H1 (cell line): ENCODE data around the gene HLA-DRB1.

Source experiments
- CTCF ChIP-seq, 3 experiments: IDR thresholded peaks; 1 replicate in 2 of 3; 2 replicates in 1 of 3; pipeline versions ENCODE4 v1.5.1 to v1.6.1; 2011; ENCODE audit warnings: low read length in 3 of 3, mild to moderate bottlenecking in 3 of 3, inconsistent platforms in 2 of 3, low read depth in 1 of 3, moderate library complexity in 1 of 3; ENCODE audit not compliant: insufficient read depth in 1 of 3; ENCODE audit errors: control extremely low read depth in 1 of 3
- EP300 ChIP-seq, 2 experiments: IDR thresholded peaks; 1 replicate in 1 of 2; 2 replicates in 1 of 2; pipeline ENCODE4 v1.6.1; 2011 to 2012; ENCODE audit warnings: low read depth in 2 of 2, low read length in 2 of 2, mild to moderate bottlenecking in 2 of 2, borderline replicate concordance in 1 of 2, inconsistent platforms in 1 of 2, moderate library complexity in 1 of 2
- EZH2 ChIP-seq: fragments of 200-600 bp; sonication (generic); IDR thresholded peaks from 2 replicates; pipeline ENCODE4 v1.7.1; 2012; ENCODE audit warnings: low read depth, mild to moderate bottlenecking, moderate library complexity, low read length, inconsistent platforms; ENCODE audit not compliant: severe bottlenecking
- POLR2AphosphoS5 ChIP-seq: IDR thresholded peaks from 2 replicates; pipeline ENCODE4 v1.6.1; 2011; ENCODE audit warnings: low read depth, low read length
- RAD21 ChIP-seq, 2 experiments: IDR thresholded peaks in 1 of 2; conservative IDR thresholded peaks in 1 of 2; 2 replicates each; pipeline ENCODE4 v1.6.1; 2011; ENCODE audit warnings: low read depth in 2 of 2, low read length in 2 of 2, improper control_type of control experiment in 1 of 2, inconsistent platforms in 1 of 2, mild to moderate bottlenecking in 1 of 2, moderate library complexity in 1 of 2
- RFX5 ChIP-seq: IDR thresholded peaks from 2 replicates; pipeline ENCODE4 v1.6.1; 2011; ENCODE audit warnings: low read depth, low read length, improper control_type of control experiment, borderline replicate concordance
- SP1 ChIP-seq: IDR thresholded peaks from 2 replicates; pipeline ENCODE4 v1.6.1; 2011; ENCODE audit warnings: low read depth, low read length
- SP2 ChIP-seq: IDR thresholded peaks from 2 replicates; pipeline ENCODE4 v1.6.1; 2012; ENCODE audit warnings: mild to moderate bottlenecking, low read length, inconsistent platforms
- SUZ12 ChIP-seq: fragments of 200-600 bp; sonication (generic); IDR thresholded peaks from 2 replicates; pipeline ENCODE4 v1.6.1; 2012; ENCODE audit warnings: mild to moderate bottlenecking, inconsistent platforms, low read length, moderate library complexity, mixed read lengths
- TEAD4 ChIP-seq: IDR thresholded peaks from 2 replicates; pipeline ENCODE4 v1.6.1; 2012; ENCODE audit warnings: low read depth, low read length, inconsistent platforms, mixed read lengths
- YY1 ChIP-seq: IDR thresholded peaks from 2 replicates; pipeline ENCODE4 v1.6.1; 2011; ENCODE audit warnings: low read depth, mild to moderate bottlenecking, low read length
- TF ChIP-seq, protein P1 (sequence below): IDR thresholded peaks from 2 replicates; pipeline ENCODE4 v1.6.1; 2012; ENCODE audit warnings: inconsistent platforms

GRCh38 chr6:32597024-32597423 is 7.4 kb upstream of the HLA-DRB1 start:
- no peak for TF ChIP-seq CTCF (IDR thresholded peaks at IDR 0.05; ENCODE audit: control extremely low read depth in 1 of 3, insufficient read depth in 1 of 3, low read depth in 1 of 3, low read length in 3 of 3)
- no peak for TF ChIP-seq YY1
- no peak for TF ChIP-seq POLR2AphosphoS5
- TF ChIP-seq SP2 = no peak
- no peak for TF ChIP-seq EP300 (IDR thresholded peaks at IDR 0.05; ENCODE audit: borderline replicate concordance in 1 of 2, low read depth in 2 of 2, low read length in 2 of 2)
- no peak for TF ChIP-seq RFX5
- TF ChIP-seq EZH2 = no peak
- TF ChIP-seq SP1 = no peak
- TF ChIP-seq TEAD4 = no peak
- no peak for TF ChIP-seq SUZ12
- TF ChIP-seq RAD21 (IDR thresholded peaks at IDR 0.05 in 1 of 2, conservative IDR thresholded peaks at IDR 0.05 in 1 of 2; ENCODE audit: low read depth in 2 of 2, low read length in 2 of 2) = no peak
- TF ChIP-seq, protein P1, sequence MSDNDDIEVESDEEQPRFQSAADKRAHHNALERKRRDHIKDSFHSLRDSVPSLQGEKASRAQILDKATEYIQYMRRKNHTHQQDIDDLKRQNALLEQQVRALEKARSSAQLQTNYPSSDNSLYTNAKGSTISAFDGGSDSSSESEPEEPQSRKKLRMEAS = no peak
